NCI-H187 (cell line): ENCODE results near the gene ISG15.
"Not testable (repeated sequence)": the region's sequence is repeated elsewhere in the genome, so short reads cannot be mapped to it uniquely, and the experiment has no call there.

ENCODE experiments used
- DNase-seq, 2 experiments: peaks; one replicate each; lab custom pipeline; 2025; lab: John Stamatoyannopoulos, UW

Gene ISG15

GRCh38 chr1:1030867-1031658 lies 17.8 kb downstream of the ISG15 start:
- DNase-seq: not testable (repeated sequence)

DNA sequence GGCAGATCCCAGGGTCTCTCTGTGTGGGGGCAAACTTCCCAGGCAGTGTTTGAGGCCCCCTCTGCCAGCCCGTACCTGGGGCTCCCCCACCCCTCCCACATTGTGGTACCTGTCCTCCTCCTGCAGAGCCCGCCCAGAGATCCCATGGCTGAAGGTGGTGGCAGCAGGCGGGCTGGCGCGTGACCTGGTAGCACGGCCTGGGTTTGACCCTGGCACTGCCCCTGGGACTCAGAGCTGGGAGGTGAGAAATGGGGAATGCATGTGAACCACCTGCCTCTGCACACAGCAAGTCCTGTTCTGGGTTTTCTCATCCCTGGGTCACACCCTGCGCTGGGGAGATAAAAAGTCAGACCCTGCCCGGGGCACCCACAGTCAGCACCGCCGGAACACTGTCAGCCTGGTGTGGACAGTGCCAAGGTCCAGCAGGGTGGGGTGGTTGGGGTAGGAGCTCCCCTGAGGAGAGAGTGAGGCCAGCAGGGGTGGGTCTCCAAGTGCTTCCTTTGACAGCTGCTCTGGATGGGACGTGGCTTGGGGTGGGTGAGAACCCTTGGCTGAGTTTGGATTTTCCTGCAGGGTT lies 18.4 kb downstream of the ISG15 start:
- DNase-seq: no peak

DNA sequence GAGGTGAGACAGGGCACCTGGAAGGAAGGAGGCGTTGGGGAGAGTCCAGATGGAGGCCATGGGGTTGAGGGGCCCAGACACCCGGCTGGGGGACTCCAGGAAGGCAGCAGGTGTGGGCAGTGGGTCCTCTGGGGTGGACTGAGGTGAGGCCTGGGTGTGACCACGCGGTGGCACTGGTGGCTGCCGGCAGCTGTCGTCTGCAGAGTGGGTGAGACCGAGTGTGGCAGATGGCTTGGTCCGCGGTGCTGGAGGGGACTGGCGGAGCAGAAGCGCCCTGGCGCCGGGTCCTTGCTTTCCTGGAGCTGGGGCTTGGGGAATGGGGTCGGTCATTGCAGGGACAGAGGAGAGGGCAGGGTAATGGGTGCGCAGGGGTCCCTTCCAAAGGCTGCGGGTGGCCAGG lies 19.1 kb downstream of the ISG15 start:
- no peak for DNase-seq

DNA sequence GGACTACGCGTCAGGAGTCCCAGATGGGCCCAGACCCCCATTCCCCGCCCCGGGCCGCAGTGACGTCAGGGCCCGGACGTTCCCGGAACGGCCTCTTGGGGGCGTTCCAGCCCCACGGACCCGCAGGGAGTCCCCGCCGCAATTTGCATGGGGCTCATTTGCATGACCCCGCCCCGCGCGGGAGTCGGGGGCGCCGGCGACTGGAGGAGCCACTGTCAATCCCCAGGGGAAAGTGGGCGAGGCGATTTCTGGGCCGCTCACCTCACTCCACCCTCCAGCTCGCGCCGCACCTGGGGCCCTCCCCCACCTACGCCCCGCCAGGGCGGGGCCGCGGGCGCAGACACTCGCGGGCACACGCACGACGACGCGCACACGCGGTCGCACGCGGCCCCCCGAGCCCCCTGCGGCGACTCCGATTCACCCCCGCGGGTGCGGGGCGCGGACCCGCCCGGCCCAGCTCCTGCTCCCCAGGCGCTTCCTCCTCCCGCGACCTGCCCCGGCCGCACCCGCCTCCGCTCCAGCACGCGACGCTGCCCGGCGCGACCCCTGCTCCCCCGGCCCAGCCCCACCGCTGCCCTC lies 19.8 kb downstream of the ISG15 start:
- peak; percentile 52 to 87 for DNase-seq

- no peak for DNase-seq
Observed at GRCh38 chr1:1033731-1034438, 20.6 kb downstream of the ISG15 start.

DNA sequence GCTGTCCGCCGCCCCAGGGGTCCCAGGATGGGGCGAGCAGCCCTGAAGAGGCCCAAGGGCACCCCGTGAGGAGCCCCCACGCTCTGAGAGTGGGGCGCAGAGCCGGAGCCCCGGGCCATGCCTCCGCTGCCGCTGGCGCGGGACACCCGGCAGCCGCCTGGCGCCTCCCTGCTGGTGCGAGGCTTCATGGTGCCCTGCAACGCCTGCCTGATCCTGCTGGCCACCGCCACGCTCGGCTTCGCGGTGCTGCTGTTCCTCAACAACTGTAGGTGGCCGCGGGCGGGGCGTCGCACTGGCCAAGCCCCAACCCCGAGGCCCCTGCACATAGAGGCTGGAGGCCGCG lies 21.1 kb downstream of the ISG15 start:
- DNase-seq: no peak

DNA sequence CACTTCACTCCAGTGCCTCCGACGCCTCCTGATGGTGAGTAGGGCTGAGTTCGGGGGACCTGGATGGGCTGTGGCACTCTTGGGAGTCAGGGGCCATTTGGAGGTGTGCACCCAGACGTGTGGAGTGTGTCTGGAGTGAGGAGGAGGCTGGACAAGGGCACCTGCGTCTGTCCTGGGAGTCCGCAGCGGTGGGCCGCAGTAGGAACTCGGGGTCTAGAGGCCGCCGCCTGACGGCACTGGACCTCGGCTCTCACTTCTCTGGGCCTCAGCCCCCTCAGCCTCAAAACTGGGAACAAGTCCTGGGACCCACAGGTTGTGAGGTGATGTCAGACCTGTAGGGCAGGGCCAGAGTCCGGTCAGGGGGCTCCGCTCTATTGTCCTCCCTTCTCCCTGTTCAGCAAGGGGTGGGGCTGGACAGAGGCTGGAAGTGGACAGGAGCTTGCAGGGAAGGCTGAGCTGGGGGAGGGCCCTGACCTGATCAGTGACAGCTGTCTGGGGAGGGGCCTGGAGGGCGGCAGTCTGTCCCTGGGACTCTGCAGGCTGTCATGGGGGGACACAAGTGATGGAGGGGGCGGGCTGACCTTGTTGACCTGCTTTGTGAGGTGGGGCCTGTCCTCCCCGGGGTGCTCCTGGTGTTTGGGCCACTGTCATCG lies 22.1 kb downstream of the ISG15 start:
- no peak for DNase-seq

GRCh38 chr1:1037366-1038327 lies 24.4 kb downstream of the ISG15 start:
- peak in 1 of 2 experiments; percentile 23 for DNase-seq

DNA sequence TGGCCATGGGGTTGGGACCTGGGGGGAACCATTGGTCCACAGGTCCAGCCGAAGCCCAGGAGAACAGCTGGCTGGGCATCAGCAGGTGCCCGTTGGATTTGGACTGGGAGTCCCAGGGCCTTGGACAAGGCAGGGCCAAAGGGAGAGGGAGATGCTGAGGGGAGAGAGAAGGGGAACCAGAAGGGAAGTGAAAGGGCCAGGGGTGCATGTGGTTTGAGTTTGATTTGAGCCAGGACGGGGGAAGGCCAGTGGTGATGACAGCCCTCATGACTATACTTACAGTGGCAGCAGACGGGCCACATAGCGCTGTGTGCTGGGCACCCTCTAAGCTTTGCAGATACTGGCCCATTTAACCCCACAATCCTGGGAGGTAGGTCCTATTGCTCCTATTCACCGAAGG lies 25.4 kb downstream of the ISG15 start:
- no peak for DNase-seq

DNA sequence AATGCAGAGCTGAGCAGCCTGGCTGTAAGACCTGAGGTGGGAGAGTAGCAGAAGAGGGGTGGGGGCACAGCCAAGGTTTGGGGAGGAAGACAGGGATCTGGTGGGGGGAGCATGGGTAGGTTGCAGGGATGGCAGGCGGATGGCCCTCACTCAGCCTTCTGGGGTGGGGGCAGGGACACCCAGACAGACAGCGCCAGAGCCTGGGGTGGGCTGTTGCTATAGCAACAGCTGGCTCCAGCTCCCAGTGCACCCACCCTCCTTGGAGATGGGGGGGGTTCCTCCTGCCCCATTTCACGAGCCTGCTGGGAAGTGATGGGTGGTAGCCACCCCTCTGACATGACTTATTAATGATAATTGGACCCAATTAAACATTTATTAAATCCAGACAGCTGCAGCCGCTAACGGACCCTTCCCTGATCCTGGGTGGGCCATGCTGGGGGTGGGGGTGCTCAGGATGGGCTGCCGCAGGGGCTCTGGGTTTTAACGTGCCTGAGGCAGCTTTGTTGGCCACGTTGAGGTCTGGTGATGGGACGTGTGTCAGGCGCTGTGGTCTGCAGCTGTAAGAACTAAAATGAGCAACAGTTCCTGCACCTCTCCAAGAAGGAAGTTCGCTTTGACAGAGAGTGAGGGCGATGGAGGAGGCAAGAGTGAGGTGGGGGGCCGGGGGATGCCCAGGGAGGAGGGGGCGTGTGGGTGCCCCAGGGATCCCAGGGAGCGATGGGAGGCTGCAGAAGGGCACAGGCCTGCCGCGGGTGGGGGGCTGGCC lies 26.0 kb downstream of the ISG15 start:
- DNase-seq: no peak

DNA sequence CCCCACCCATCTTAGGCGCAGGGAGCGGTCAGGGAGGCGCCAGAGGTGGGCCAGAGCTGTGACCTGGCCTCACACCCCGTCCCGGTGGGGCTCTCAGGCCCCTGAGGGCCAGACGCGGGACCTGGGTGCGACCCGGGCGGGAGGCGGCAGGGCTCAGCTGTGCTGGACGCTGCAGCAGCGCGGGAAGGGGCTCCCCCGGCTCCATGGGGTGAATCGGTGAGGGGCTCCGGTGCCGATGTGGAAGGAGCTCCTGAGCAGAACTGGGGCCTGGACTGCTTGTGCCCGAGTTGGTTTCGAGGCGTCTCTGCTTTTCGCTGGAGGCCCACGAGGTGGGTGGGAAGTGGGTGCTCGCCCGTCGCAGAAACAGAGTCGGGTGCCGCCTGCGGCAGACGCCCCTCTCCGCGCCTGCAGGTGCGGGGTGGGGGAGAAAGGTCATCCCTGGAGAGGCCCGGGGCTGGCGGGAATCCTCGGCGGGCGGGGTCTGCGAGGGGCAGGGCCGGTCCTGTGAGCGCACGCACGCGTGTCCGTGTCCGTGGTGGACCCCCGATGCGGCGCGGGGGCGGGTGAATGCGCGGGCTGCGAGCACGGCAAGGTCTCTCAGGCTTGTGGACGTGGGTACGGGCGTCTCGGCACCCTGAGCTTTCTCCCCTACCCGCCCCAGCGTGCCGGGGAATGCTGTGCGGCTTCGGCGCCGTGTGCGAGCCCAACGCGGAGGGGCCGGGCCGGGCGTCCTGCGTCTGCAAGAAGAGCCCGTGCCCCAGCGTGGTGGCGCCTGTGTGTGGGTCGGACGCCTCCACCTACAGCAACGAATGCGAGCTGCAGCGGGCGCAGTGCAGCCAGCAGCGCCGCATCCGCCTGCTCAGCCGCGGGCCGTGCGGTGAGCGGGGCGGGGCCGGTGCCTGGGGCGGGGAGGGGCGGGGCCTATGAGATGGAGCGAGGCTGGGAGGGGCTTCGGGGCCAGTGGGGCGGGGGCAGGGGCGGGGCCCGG lies 27.0 kb downstream of the ISG15 start:
- DNase-seq: no peak

DNA sequence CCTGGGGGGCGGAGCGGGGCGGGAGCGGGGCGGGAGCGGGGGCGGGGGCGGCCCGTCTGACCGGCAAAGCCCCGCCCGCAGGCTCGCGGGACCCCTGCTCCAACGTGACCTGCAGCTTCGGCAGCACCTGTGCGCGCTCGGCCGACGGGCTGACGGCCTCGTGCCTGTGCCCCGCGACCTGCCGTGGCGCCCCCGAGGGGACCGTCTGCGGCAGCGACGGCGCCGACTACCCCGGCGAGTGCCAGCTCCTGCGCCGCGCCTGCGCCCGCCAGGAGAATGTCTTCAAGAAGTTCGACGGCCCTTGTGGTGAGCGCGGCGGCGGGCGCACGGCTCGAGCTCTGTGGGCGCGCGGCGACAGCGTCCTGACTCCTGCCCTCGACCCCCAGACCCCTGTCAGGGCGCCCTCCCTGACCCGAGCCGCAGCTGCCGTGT lies 27.8 kb downstream of the ISG15 start:
- no peak for DNase-seq

DNA sequence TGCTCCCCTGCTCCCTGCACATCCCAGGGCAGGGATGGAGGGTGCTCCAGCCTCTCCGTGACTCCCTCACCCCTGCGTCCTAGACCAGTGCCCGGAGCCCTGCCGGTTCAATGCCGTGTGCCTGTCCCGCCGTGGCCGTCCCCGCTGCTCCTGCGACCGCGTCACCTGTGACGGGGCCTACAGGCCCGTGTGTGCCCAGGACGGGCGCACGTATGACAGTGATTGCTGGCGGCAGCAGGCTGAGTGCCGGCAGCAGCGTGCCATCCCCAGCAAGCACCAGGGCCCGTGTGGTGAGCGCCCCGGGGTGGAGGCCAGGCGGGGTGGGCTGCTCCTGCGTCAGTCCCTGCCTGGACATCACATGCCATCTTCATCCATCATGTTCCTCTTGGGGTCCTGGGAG lies 28.6 kb downstream of the ISG15 start:
- no peak for DNase-seq

DNA sequence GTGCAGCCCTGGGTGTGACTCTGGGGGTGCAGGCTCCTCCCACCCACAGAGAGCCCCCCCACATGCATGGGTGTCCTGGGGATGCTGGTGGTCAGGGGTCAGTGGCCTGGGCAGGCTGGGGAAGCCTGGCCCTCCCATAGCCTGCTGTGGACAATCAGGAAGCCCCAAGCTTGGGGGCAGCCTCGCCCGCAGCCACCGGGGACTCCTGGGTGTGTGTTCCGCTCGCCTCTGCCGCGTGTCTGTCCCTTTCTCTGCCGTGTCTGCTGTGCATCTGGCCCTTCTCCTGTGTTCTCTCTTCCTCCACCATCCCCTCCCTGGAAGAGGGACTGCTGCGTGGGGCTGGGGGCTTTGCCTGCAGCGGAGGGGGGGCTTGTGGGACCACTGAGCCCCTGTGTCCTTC lies 29.5 kb downstream of the ISG15 start:
- DNase-seq: no peak

DNA sequence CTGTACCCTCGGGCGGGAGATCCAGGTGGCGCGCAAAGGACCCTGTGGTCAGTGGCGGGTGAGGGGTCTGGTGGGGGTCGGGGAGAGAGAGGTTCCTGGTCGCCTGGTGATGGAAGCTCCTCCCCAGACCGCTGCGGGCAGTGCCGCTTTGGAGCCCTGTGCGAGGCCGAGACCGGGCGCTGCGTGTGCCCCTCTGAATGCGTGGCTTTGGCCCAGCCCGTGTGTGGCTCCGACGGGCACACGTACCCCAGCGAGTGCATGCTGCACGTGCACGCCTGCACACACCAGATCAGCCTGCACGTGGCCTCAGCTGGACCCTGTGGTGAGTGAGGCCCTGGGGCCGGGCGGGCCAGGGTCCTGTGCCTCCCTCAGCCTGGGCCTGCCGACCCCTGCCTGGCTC lies 30.1 kb downstream of the ISG15 start:
- DNase-seq: no peak

- no peak for DNase-seq
Observed at GRCh38 chr1:1043921-1044320, 30.6 kb downstream of the ISG15 start.

GRCh38 chr1:1044455-1045078 lies 31.3 kb downstream of the ISG15 start:
- DNase-seq: no peak

DNA sequence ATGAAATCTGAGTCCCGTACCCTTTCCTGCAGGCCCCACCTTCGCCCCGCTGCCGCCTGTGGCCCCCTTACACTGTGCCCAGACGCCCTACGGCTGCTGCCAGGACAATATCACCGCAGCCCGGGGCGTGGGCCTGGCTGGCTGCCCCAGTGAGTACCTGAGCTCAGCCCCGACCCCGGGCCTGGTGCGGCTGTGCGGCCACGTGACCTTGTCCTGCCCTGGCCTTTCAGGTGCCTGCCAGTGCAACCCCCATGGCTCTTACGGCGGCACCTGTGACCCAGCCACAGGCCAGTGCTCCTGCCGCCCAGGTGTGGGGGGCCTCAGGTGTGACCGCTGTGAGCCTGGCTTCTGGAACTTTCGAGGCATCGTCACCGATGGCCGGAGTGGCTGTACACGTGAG lies 31.8 kb downstream of the ISG15 start:
- DNase-seq: no peak

DNA sequence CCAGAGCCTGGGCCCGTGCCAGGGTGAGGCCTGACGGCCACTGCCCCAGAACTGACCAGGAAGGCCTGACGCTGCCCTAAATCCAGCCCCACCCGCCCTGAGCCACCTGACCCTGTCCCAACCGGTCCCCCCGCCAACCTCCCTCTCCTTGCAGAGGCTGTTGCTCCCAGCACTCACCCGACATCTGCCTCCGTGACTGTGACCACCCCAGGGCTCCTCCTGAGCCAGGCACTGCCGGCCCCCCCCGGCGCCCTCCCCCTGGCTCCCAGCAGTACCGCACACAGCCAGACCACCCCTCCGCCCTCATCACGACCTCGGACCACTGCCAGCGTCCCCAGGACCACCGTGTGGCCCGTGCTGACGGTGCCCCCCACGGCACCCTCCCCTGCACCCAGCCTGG lies 32.9 kb downstream of the ISG15 start:
- DNase-seq: no peak
